GM18526 (cell line): Measurements from ENCODE around the gene NRAS.

Experiments
- POLR2A ChIP-seq: IDR thresholded peaks from 3 replicates; pipeline ENCODE4 v1.6.1; 2011; ENCODE audit not compliant: insufficient read length; ENCODE audit errors: extremely low read depth

NRAS gene

GRCh38 chr1:114701931-114702330 lies 14.6 kb downstream of the NRAS start:
- no peak for TF ChIP-seq POLR2A

GRCh38 chr1:114700036-114700600 lies 16.5 kb downstream of the NRAS start:
- TF ChIP-seq POLR2A, result no peak

GRCh38 chr1:114696810-114697209 lies 19.8 kb downstream of the NRAS start:
- TF ChIP-seq POLR2A, result no peak

- TF ChIP-seq POLR2A, result no peak
Measured at GRCh38 chr1:114695430-114696058, 21.0 kb downstream of the NRAS start, which contains the start of gene AMPD1. AMPD1 (minus strand) TSS chr1:114695546; CDS start chr1:114695471, 75 bp downstream.

- no peak for TF ChIP-seq POLR2A
Measured at GRCh38 chr1:114694540-114695310, 21.8 kb downstream of the NRAS start.

GRCh38 chr1:114692947-114693346 lies 23.6 kb downstream of the NRAS start:
- TF ChIP-seq POLR2A, result no peak

- no peak for TF ChIP-seq POLR2A
Measured at GRCh38 chr1:114691061-114691460, 25.5 kb downstream of the NRAS start.

- no peak for TF ChIP-seq POLR2A
Measured at GRCh38 chr1:114690148-114690547, 26.4 kb downstream of the NRAS start.

- no peak for TF ChIP-seq POLR2A
Measured at GRCh38 chr1:114688526-114688925, 28.0 kb downstream of the NRAS start.

- no peak for TF ChIP-seq POLR2A
Measured at GRCh38 chr1:114685851-114686250, 30.7 kb downstream of the NRAS start.

GRCh38 chr1:114677691-114678090 lies 38.9 kb downstream of the NRAS start:
- TF ChIP-seq POLR2A, result no peak

GRCh38 chr1:114676115-114676514 lies 40.5 kb downstream of the NRAS start:
- TF ChIP-seq POLR2A, result no peak

GRCh38 chr1:114671939-114672275 lies 44.7 kb downstream of the NRAS start:
- TF ChIP-seq POLR2A, result no peak

GRCh38 chr1:114671011-114671938 lies 45.3 kb downstream of the NRAS start:
- no peak for TF ChIP-seq POLR2A
